ENCODE results near the gene SPEG. TPM values are rescaled to one million over a fixed set of nuclear protein-coding genes. Genes with fewer than 3 reads are reported as not detected.

Gene SPEG
- total RNA-seq, 2 donors from 2014 or later, result 30.7 to 53.4 TPM

- no peak for TF ChIP-seq POLR2A (IDR thresholded peaks at IDR 0.05)
- no peak for TF ChIP-seq POLR2AphosphoS5 (IDR thresholded peaks at IDR 0.05)
- TF ChIP-seq CTCF (IDR thresholded peaks at IDR 0.05), result no peak
- Histone ChIP-seq H3K27me3 (replicated peaks; ENCODE audit: insufficient read depth) (no peaks in the 10 kb centered on the region), H3K36me3 (no peaks in the 10 kb centered on the region), H3K27ac (no peak overlapping the region), H3K9me3 (no peaks in the 10 kb centered on the region), H3K4me3 (no peak overlapping the region), H3K4me1 (replicated peaks) (no peaks in the 10 kb centered on the region)
- intact Hi-C loops (cut with DNase I), result no loop called here
- DNase-seq (ENCODE audit: low spot score), result no peak
- 62% methylated on average over 6 of the region's 6 CpGs for WGBS
These were observed 3.1 kb downstream of the SPEG start for GRCh38 chr2:219437690-219438206.

GRCh38 chr2:219438453-219438852 lies 3.8 kb downstream of the SPEG start:
- TF ChIP-seq CTCF (IDR thresholded peaks at IDR 0.05), result no peak
- DNase-seq (ENCODE audit: low spot score), result no peak
- Histone ChIP-seq H3K4me3 (no peak overlapping the region), H3K27me3 (replicated peaks; ENCODE audit: insufficient read depth) (no peaks in the 10 kb centered on the region), H3K27ac (no peak overlapping the region), H3K4me1 (replicated peaks) (no peaks in the 10 kb centered on the region), H3K36me3 (no peaks in the 10 kb centered on the region), H3K9me3 (no peaks in the 10 kb centered on the region)
- intact Hi-C loops (cut with DNase I), result no loop called here
- 91% methylated on average over 4 of the region's 4 CpGs for WGBS

- H3K27me3 ChIP-seq (replicated peaks; ENCODE audit: insufficient read depth), result no peaks in the 10 kb centered on the region
- H3K9me3 ChIP-seq, result no peaks in the 10 kb centered on the region
- H3K36me3 ChIP-seq, result no peaks in the 10 kb centered on the region
- no peak for DNase-seq (ENCODE audit: low spot score)
- no peaks in the 10 kb centered on the region for H3K4me1 ChIP-seq (replicated peaks)
- intact Hi-C loops (cut with DNase I), result no loop called here
- no peak overlapping the region for H3K4me3 ChIP-seq
- TF ChIP-seq POLR2AphosphoS5 (IDR thresholded peaks at IDR 0.05) (no peak), POLR2A (IDR thresholded peaks at IDR 0.05) (no peak), CTCF (IDR thresholded peaks at IDR 0.05) (no peak)
- H3K27ac ChIP-seq, result no peak overlapping the region
- WGBS, result 70% methylated on average over 6 of the region's 6 CpGs
These were observed 4.9 kb downstream of the SPEG start for GRCh38 chr2:219439506-219439905.

GRCh38 chr2:219440388-219441256 lies 6.0 kb downstream of the SPEG start:
- Histone ChIP-seq H3K9me3 (no peaks in the 10 kb centered on the region), H3K27me3 (replicated peaks; ENCODE audit: insufficient read depth) (no peaks in the 10 kb centered on the region), H3K4me1 (replicated peaks) (no peaks in the 10 kb centered on the region), H3K27ac (peak overlapping the region in 1 of 2 donors; percentile 77), H3K4me3 (no peak overlapping the region), H3K36me3 (no peaks in the 10 kb centered on the region)
- intact Hi-C loops (cut with DNase I), result no loop called here
- 82% methylated on average over 6 of the region's 6 CpGs for WGBS
- TF ChIP-seq POLR2AphosphoS5 (IDR thresholded peaks at IDR 0.05), result no peak
- no peak for TF ChIP-seq POLR2A (IDR thresholded peaks at IDR 0.05)
- no peak for TF ChIP-seq CTCF (IDR thresholded peaks at IDR 0.05)
- DNase-seq (ENCODE audit: low spot score), result no peak

All from prostate gland (tissue), 2 donors.